CD4-positive, alpha-beta T cell treated with Interferon gamma for 1 hour (primary cell): Measurements from ENCODE around the gene TSSK3.

Source experiments
- DNase-seq: peaks from one replicate; pipeline ENCODE4 v3.0.0-alpha.2; 2020

TSSK3 gene

GRCh38 chr1:32405672-32406467 lies 43.5 kb downstream of the TSSK3 start:
- no peak for DNase-seq

- DNase-seq, result no peak
Measured at GRCh38 chr1:32406629-32407111, 44.3 kb downstream of the TSSK3 start.

GRCh38 chr1:32411261-32411660 lies 48.9 kb downstream of the TSSK3 start:
- DNase-seq, result no peak

- DNase-seq, result peak; percentile 64
Measured at GRCh38 chr1:32413507-32414185, 51.3 kb downstream of the TSSK3 start.
